DND-41 (cell line): ENCODE data around the gene LEF1.

Experiments used
- CTCF ChIP-seq: IDR thresholded peaks from 2 replicates; pipeline ENCODE4 v1.5.1; 2012; ENCODE audit warnings: borderline replicate concordance, low read length, moderate library complexity, mild to moderate bottlenecking; ENCODE audit not compliant: poor library complexity, severe bottlenecking; ENCODE audit errors: extremely low read depth
- EZH2 ChIP-seq: IDR thresholded peaks from 3 replicates; pipeline ENCODE4 v1.6.1; 2012; ENCODE audit warnings: borderline replicate concordance, low read depth, mild to moderate bottlenecking, moderate library complexity, low read length, inconsistent platforms; ENCODE audit not compliant: severe bottlenecking

- no peak for TF ChIP-seq CTCF
- TF ChIP-seq EZH2: no peak
These were observed 3.1 kb downstream of the LEF1 start for GRCh38 chr4:108165586-108165985.
